ENCODE results near the gene ABCD3. TPM values are rescaled to one million over a fixed set of nuclear protein-coding genes. Genes with fewer than 3 reads are reported as not detected.

The ABCD3 gene
- total and polyA plus RNA-seq, 2 of the 13 experiments (the other 11 are each of a cell fraction or from before 2014, with no cell fraction given): 27.5 to 166 TPM

- TF ChIP-seq U2AF1 (optimal IDR thresholded peaks at IDR 0.05; ENCODE audit: low read depth, low read length): no peak
- TF ChIP-seq CTCF (CRISPR knock-in tag; IDR thresholded peaks at IDR 0.05): peak; percentile 32
- no peak for TF ChIP-seq ATF3 (CRISPR knock-in tag; IDR thresholded peaks at IDR 0.05)
- TF ChIP-seq SP1 (IDR thresholded peaks at IDR 0.05): no peak
- peak; percentile 64 for TF ChIP-seq SP1 (CRISPR knock-in tag; IDR thresholded peaks at IDR 0.05)
- no peak for TF ChIP-seq RFX3 (CRISPR knock-in tag; IDR thresholded peaks at IDR 0.05)
- no peak for TF ChIP-seq THYN1 (CRISPR knock-in tag; IDR thresholded peaks at IDR 0.05; ENCODE audit: borderline replicate concordance, low read depth)
- TF ChIP-seq RBFOX2 (IDR thresholded peaks at IDR 0.05; ENCODE audit: low read depth, low read length): peak; percentile 96
- peak; percentile 71; the same call in 1 of the 2 replicates for TF ChIP-seq ZBTB39 (CRISPR knock-in tag; IDR thresholded peaks at IDR 0.05)
- peak; percentile 25; the same call in 1 of the 2 replicates for TF ChIP-seq JUND (CRISPR knock-in tag; IDR thresholded peaks at IDR 0.05)
- TF ChIP-seq YEATS4 (CRISPR knock-in tag; IDR thresholded peaks at IDR 0.05; ENCODE audit: borderline replicate concordance): peak; percentile 88
- peak; percentile 37; the same call in 1 of the 2 replicates for TF ChIP-seq ZNF747 (CRISPR knock-in tag; IDR thresholded peaks at IDR 0.05; ENCODE audit: borderline replicate concordance)
- TF ChIP-seq TEAD2 (CRISPR knock-in tag; IDR thresholded peaks at IDR 0.05): no peak
- peak; percentile 30 for TF ChIP-seq ZNF121 (CRISPR knock-in tag; IDR thresholded peaks at IDR 0.05)
- peak; percentile 90 for TF ChIP-seq HIVEP1 (CRISPR knock-in tag; IDR thresholded peaks at IDR 0.05)
- peak; percentile 71 for TF ChIP-seq ZMYM2 (CRISPR knock-in tag; IDR thresholded peaks at IDR 0.05)
- TF ChIP-seq ZNF766 (CRISPR knock-in tag; IDR thresholded peaks at IDR 0.05; ENCODE audit: borderline replicate concordance): peak; percentile 50; the same call in 1 of the 2 replicates
- TF ChIP-seq ATF4 (CRISPR knock-in tag; IDR thresholded peaks at IDR 0.05): peak in 1 of 2 experiments; percentile 37; a peak in 2 of 4 replicates
- 0 out of 2 replicates have a peak, but pooled peaks have one; percentile 8 for TF ChIP-seq ZNF782 (CRISPR knock-in tag; IDR thresholded peaks at IDR 0.05; ENCODE audit: borderline replicate concordance)
- TF ChIP-seq CSRNP1 (CRISPR knock-in tag; IDR thresholded peaks at IDR 0.05): peak; percentile 92
- TF ChIP-seq GABPB1 (CRISPR knock-in tag; IDR thresholded peaks at IDR 0.05): peak; percentile 87
- no peak for TF ChIP-seq ZNF597 (CRISPR knock-in tag; IDR thresholded peaks at IDR 0.05)
Observed at GRCh38 chr1:94417978-94418663, at the start of gene ABCD3 (continued).

Measured in HepG2 (cell line).